ENCODE data around the gene MND1.

Gene MND1, protein sequence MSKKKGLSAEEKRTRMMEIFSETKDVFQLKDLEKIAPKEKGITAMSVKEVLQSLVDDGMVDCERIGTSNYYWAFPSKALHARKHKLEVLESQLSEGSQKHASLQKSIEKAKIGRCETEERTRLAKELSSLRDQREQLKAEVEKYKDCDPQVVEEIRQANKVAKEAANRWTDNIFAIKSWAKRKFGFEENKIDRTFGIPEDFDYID

GRCh38 chr4:153344131-153345011 lies at the start of gene MND1:
Gene MND1 (plus strand): TSS chr4:153344688. CDS start chr4:153344738, 50 bp downstream.
- no peaks in the 10 kb centered on the region for H3K27me3 ChIP-seq (ENCODE audit: control insufficient read depth, insufficient read depth, low read length)
- H3K27ac ChIP-seq (ENCODE audit: low read depth, low read length): no peak within 1 kb of the TSS
- no peaks in the 10 kb centered on the region for H3K36me3 ChIP-seq (ENCODE audit: control insufficient read depth, insufficient read depth, low read length)

GRCh38 chr4:153295131-153295755 lies 49.2 kb upstream of the MND1 start:
- H3K27me3 ChIP-seq (ENCODE audit: control insufficient read depth, insufficient read depth, low read length): no peaks in the 10 kb centered on the region
- H3K4me3 ChIP-seq (ENCODE audit: low read length): no peak overlapping the region
- H3K4me1 ChIP-seq (ENCODE audit: control insufficient read depth, insufficient read depth, low read length): peaks cover 17% of the 10 kb centered on the region
- peaks cover 4% of the 10 kb centered on the region for H3K36me3 ChIP-seq (ENCODE audit: control insufficient read depth, insufficient read depth, low read length)
- no peak overlapping the region for H3K9ac ChIP-seq (ENCODE audit: low read length)
- peak overlapping the region; percentile 10 for H3K27ac ChIP-seq (ENCODE audit: low read depth, low read length)

More at GRCh38 chr4:153344131-153345011, at the start of gene MND1:
- Histone ChIP-seq H3K4me3 (ENCODE audit: low read length) (peak within 1 kb of the TSS; percentile 79), H3K4me1 (ENCODE audit: control insufficient read depth, insufficient read depth, low read length) (no peaks in the 10 kb centered on the region), H3K9ac (ENCODE audit: low read length) (peak within 1 kb of the TSS; percentile 34)

GRCh38 chr4:153296040-153296823 lies 48.3 kb upstream of the MND1 start:
- H3K9ac ChIP-seq (ENCODE audit: low read length): no peak overlapping the region
- peaks cover 4% of the 10 kb centered on the region for H3K36me3 ChIP-seq (ENCODE audit: control insufficient read depth, insufficient read depth, low read length)
- no peaks in the 10 kb centered on the region for H3K27me3 ChIP-seq (ENCODE audit: control insufficient read depth, insufficient read depth, low read length)
- peaks cover 17% of the 10 kb centered on the region for H3K4me1 ChIP-seq (ENCODE audit: control insufficient read depth, insufficient read depth, low read length)
- no peak overlapping the region for H3K4me3 ChIP-seq (ENCODE audit: low read length)
- H3K27ac ChIP-seq (ENCODE audit: low read depth, low read length): peak overlapping the region; percentile 10

DNA sequence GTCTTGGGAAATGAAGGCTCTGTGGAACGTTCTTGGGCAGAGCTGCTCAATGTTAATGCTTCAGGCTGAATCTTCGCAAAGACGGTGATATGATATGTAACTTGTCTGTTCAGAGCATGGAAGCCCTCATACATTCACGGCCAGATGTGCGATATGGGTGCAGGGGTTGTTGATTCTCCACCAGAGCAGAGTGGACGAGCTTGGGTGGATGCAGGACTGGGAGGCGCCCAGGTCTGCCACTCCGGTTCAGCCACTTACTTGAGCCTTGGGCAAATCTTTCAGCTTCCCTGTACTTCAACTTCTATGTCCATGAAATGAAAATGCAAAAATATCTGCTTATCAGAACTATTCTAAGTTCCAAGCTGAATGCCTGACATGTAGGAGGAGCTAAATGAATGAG lies 47.4 kb upstream of the MND1 start:
- H3K36me3 ChIP-seq (ENCODE audit: control insufficient read depth, insufficient read depth, low read length): peaks cover 4% of the 10 kb centered on the region
- peaks cover 17% of the 10 kb centered on the region for H3K4me1 ChIP-seq (ENCODE audit: control insufficient read depth, insufficient read depth, low read length)
- H3K9ac ChIP-seq (ENCODE audit: low read length): no peak overlapping the region
- no peak overlapping the region for H3K4me3 ChIP-seq (ENCODE audit: low read length)
- no peaks in the 10 kb centered on the region for H3K27me3 ChIP-seq (ENCODE audit: control insufficient read depth, insufficient read depth, low read length)
- H3K27ac ChIP-seq (ENCODE audit: low read depth, low read length): peak overlapping the region; percentile 6

- no peaks in the 10 kb centered on the region for H3K4me1 ChIP-seq (ENCODE audit: control insufficient read depth, insufficient read depth, low read length)
- H3K27ac ChIP-seq (ENCODE audit: low read depth, low read length): no peak overlapping the region
- H3K27me3 ChIP-seq (ENCODE audit: control insufficient read depth, insufficient read depth, low read length): no peaks in the 10 kb centered on the region
- H3K4me3 ChIP-seq (ENCODE audit: low read length): no peak overlapping the region
- H3K36me3 ChIP-seq (ENCODE audit: control insufficient read depth, insufficient read depth, low read length): no peaks in the 10 kb centered on the region
- H3K9ac ChIP-seq (ENCODE audit: low read length): no peak overlapping the region
These were observed 33.7 kb upstream of the MND1 start for GRCh38 chr4:153310793-153311192.

GRCh38 chr4:153314915-153315314 lies 29.6 kb upstream of the MND1 start:
- H3K4me3 ChIP-seq (ENCODE audit: low read length): no peak overlapping the region
- H3K4me1 ChIP-seq (ENCODE audit: control insufficient read depth, insufficient read depth, low read length): no peaks in the 10 kb centered on the region
- no peaks in the 10 kb centered on the region for H3K36me3 ChIP-seq (ENCODE audit: control insufficient read depth, insufficient read depth, low read length)
- no peak overlapping the region for H3K27ac ChIP-seq (ENCODE audit: low read depth, low read length)
- no peak overlapping the region for H3K9ac ChIP-seq (ENCODE audit: low read length)
- H3K27me3 ChIP-seq (ENCODE audit: control insufficient read depth, insufficient read depth, low read length): no peaks in the 10 kb centered on the region

DNA sequence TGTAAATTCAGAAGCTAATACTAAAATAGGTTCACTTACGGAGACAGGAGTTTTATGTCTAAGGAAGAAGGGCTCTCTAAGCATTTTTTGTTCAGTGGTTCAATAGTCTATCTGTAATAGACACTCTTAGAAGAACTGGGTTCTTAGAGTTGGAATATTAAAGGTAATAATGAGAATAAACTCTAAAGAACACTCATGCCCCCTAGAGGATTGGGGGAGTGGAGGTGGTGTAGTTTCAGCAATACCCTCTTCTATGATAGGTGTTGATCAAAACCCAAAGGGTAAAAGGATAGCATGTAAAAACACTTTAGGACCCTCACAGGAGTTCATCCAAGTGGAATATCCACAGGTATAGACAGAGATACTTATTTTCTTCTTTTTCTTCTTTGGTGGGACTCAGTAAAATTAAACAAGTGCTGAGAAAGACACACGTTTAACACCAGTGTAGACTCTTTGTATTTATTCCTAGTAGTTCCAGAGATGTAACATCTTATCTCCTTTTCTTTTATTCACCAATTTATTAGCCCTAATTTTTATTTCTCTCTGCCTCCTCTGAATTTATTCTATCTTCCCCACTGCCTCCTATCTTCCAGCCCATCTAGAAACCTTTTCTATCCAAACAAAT lies 25.7 kb upstream of the MND1 start:
- H3K27ac ChIP-seq (ENCODE audit: low read depth, low read length): no peak overlapping the region
- no peaks in the 10 kb centered on the region for H3K27me3 ChIP-seq (ENCODE audit: control insufficient read depth, insufficient read depth, low read length)
- no peaks in the 10 kb centered on the region for H3K4me1 ChIP-seq (ENCODE audit: control insufficient read depth, insufficient read depth, low read length)
- no peak overlapping the region for H3K9ac ChIP-seq (ENCODE audit: low read length)
- H3K36me3 ChIP-seq (ENCODE audit: control insufficient read depth, insufficient read depth, low read length): peaks cover 5% of the 10 kb centered on the region
- no peak overlapping the region for H3K4me3 ChIP-seq (ENCODE audit: low read length)

- H3K9ac ChIP-seq (ENCODE audit: low read length): no peak overlapping the region
- H3K27me3 ChIP-seq (ENCODE audit: control insufficient read depth, insufficient read depth, low read length): no peaks in the 10 kb centered on the region
- no peak overlapping the region for H3K27ac ChIP-seq (ENCODE audit: low read depth, low read length)
- no peaks in the 10 kb centered on the region for H3K4me1 ChIP-seq (ENCODE audit: control insufficient read depth, insufficient read depth, low read length)
- peaks cover 5% of the 10 kb centered on the region for H3K36me3 ChIP-seq (ENCODE audit: control insufficient read depth, insufficient read depth, low read length)
- no peak overlapping the region for H3K4me3 ChIP-seq (ENCODE audit: low read length)
These were observed 21.7 kb upstream of the MND1 start for GRCh38 chr4:153322791-153323190.

DNA sequence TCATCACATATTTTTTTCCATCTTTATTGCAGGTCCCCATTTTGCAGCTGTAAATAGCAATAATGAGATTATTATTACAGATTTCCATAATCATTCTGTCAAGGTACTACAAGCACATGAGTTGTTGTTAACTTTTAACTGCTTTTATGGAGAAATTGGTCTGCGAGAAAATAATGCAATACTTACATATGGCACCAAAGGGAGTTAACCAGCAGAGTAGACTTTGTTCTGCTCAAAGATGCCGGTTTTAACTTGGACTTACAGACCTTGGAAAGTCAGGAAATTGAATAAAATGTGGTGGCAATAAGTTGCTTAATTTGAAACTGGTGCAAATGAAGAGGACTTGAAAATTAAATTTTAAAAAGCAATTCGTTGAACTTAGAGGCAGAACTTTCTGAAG lies 20.4 kb upstream of the MND1 start:
- Histone ChIP-seq H3K36me3 (ENCODE audit: control insufficient read depth, insufficient read depth, low read length) (peaks cover 5% of the 10 kb centered on the region), H3K4me3 (ENCODE audit: low read length) (no peak overlapping the region), H3K9ac (ENCODE audit: low read length) (no peak overlapping the region), H3K4me1 (ENCODE audit: control insufficient read depth, insufficient read depth, low read length) (no peaks in the 10 kb centered on the region), H3K27ac (ENCODE audit: low read depth, low read length) (no peak overlapping the region), H3K27me3 (ENCODE audit: control insufficient read depth, insufficient read depth, low read length) (no peaks in the 10 kb centered on the region)

DNA sequence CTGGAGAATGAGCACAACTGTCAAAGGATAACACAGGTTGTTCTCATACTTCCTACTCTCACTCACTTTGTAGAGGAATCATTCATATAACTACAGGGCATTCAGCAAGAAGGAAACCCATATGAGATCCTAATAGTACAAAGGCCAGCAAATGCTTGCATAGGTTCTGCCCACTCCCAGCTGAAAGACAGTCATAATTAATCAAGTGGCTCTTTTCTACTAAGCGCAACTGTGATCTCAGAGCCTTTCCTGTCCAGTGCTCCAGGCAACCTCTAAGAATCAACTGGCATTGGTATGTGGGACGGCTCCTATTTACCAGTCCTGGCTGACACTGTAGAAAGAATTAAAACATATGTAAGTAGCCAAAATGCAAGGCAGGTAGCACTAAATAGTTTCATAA lies 18.9 kb upstream of the MND1 start:
- Histone ChIP-seq H3K9ac (ENCODE audit: low read length) (no peak overlapping the region), H3K27ac (ENCODE audit: low read depth, low read length) (no peak overlapping the region), H3K4me1 (ENCODE audit: control insufficient read depth, insufficient read depth, low read length) (no peaks in the 10 kb centered on the region), H3K36me3 (ENCODE audit: control insufficient read depth, insufficient read depth, low read length) (peaks cover 8% of the 10 kb centered on the region), H3K4me3 (ENCODE audit: low read length) (no peak overlapping the region), H3K27me3 (ENCODE audit: control insufficient read depth, insufficient read depth, low read length) (no peaks in the 10 kb centered on the region)

DNA sequence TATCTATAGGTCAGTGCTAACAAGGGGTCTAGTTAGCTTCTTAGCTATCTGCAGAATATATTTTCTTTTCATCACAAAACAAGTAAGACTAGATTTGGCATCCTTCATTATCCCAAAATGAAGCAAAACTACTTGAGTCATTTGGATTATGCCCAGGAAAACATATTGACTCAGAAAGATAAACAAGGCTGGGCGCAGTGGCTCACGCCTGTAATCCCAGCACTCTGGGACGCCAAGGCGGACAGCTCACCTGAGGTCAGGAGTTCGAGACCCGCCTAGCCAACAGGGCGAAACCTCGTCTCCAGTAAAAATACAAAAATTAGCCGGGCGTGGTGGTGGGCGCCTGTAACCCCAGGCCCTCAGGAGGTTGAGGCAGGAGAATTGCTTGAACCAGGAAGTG lies 18.0 kb upstream of the MND1 start:
- no peaks in the 10 kb centered on the region for H3K4me1 ChIP-seq (ENCODE audit: control insufficient read depth, insufficient read depth, low read length)
- H3K4me3 ChIP-seq (ENCODE audit: low read length): no peak overlapping the region
- no peaks in the 10 kb centered on the region for H3K27me3 ChIP-seq (ENCODE audit: control insufficient read depth, insufficient read depth, low read length)
- no peak overlapping the region for H3K9ac ChIP-seq (ENCODE audit: low read length)
- no peak overlapping the region for H3K27ac ChIP-seq (ENCODE audit: low read depth, low read length)
- peaks cover 8% of the 10 kb centered on the region for H3K36me3 ChIP-seq (ENCODE audit: control insufficient read depth, insufficient read depth, low read length)

DNA sequence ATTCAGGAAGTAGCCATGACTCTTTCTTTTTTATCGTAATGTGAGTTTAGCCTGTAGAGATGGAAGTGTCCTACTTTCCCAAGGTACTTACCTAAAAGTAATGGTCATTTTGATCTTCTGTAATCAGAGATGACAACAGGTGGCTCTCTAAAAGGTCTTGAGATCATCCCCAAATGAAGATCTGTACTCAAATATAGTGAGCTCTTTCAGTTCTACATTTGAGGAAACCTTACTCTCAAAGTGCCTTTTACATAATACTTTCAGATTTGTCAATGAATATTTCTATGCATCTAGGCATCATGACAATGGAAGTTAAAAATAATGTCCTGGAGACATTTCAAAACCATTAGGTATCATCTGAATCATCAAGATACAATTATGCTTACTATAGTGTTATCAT lies 17.2 kb upstream of the MND1 start:
- H3K4me3 ChIP-seq (ENCODE audit: low read length): no peak overlapping the region
- peaks cover 8% of the 10 kb centered on the region for H3K36me3 ChIP-seq (ENCODE audit: control insufficient read depth, insufficient read depth, low read length)
- no peak overlapping the region for H3K9ac ChIP-seq (ENCODE audit: low read length)
- H3K4me1 ChIP-seq (ENCODE audit: control insufficient read depth, insufficient read depth, low read length): no peaks in the 10 kb centered on the region
- no peaks in the 10 kb centered on the region for H3K27me3 ChIP-seq (ENCODE audit: control insufficient read depth, insufficient read depth, low read length)
- H3K27ac ChIP-seq (ENCODE audit: low read depth, low read length): no peak overlapping the region

All from rectal smooth muscle tissue (tissue), 1 donor.